Endothelial cell (in vitro differentiated cells): ENCODE measurements around the gene SEPTIN5. TPM values are rescaled to one million over a fixed set of nuclear protein-coding genes. Genes with fewer than 3 reads are reported as not detected.

Experiments used
- DNase-seq: peaks from one replicate; pipeline ENCODE4 v3.0.0; 2021; ENCODE audit warnings: low spot score
- H3K27ac Mint-ChIP-seq: one replicate; pipeline ENCODE4 v1.8.0; 2021; ENCODE audit warnings: mixed read lengths, inconsistent platforms; ENCODE audit not compliant: unreplicated experiment
- H3K27me3 Mint-ChIP-seq: one replicate; pipeline ENCODE4 v1.8.0; 2021; ENCODE audit warnings: mild to moderate bottlenecking, moderate library complexity, mixed read lengths, inconsistent platforms; ENCODE audit not compliant: unreplicated experiment
- H3K36me3 Mint-ChIP-seq: one replicate; pipeline ENCODE4 v1.8.0; 2021; ENCODE audit warnings: mild to moderate bottlenecking, low read depth, mixed read lengths, inconsistent platforms; ENCODE audit not compliant: unreplicated experiment
- H3K4me1 Mint-ChIP-seq: one replicate; pipeline ENCODE4 v1.8.0; 2021; ENCODE audit warnings: mild to moderate bottlenecking, mixed read lengths, inconsistent platforms; ENCODE audit not compliant: unreplicated experiment
- H3K4me3 Mint-ChIP-seq: one replicate; pipeline ENCODE4 v1.8.0; 2021; ENCODE audit warnings: mild to moderate bottlenecking, mixed read lengths, inconsistent platforms; ENCODE audit not compliant: unreplicated experiment
- H3K9me3 Mint-ChIP-seq: one replicate; pipeline ENCODE4 v1.8.0; 2021; ENCODE audit warnings: mixed read lengths, inconsistent platforms; ENCODE audit not compliant: unreplicated experiment
- CTCF ChIP-seq: fragments of 200-600 bp; sonication (generic); IDR thresholded peaks from one replicate; pipeline ENCODE4 v1.5.0; 2021; ENCODE audit warnings: antibody characterized with exemption; ENCODE audit not compliant: unreplicated experiment
- total RNA-seq: library from RNA; stranded (reverse); fragmentation: NEBNext Ultra II Directional; extraction: Animal tissue kit (Norgen Biotek cat#: 25700); gene quantifications from one replicate; pipeline ENCODE4 v1.2.1, GENCODE V29; 2021; ENCODE audit not compliant: unreplicated experiment

Gene SEPTIN5
- total RNA-seq, 1 donor from 2014 or later, result 2.3 TPM

GRCh38 chr22:19728836-19729235, 14.5 kb downstream of the SEPTIN5 start:
- Mint-ChIP-seq H3K27ac (no peak overlapping the region), H3K27me3 (peaks cover 31% of the 10 kb centered on the region), H3K9me3 (no peaks in the 10 kb centered on the region), H3K4me1 (peaks cover 20% of the 10 kb centered on the region), H3K4me3 (no peak overlapping the region), H3K36me3 (peaks cover 13% of the 10 kb centered on the region)
- no peak for DNase-seq
- TF ChIP-seq CTCF, result no peak

- no peak for DNase-seq
- H3K27ac Mint-ChIP-seq, result no peak overlapping the region
- H3K36me3 Mint-ChIP-seq, result peaks cover 13% of the 10 kb centered on the region
- no peaks in the 10 kb centered on the region for H3K9me3 Mint-ChIP-seq
- peaks cover 19% of the 10 kb centered on the region for H3K4me1 Mint-ChIP-seq
- H3K4me3 Mint-ChIP-seq, result no peak overlapping the region
- H3K27me3 Mint-ChIP-seq, result peaks cover 30% of the 10 kb centered on the region
- no peak for TF ChIP-seq CTCF
Measured at GRCh38 chr22:19729507-19729906, 15.2 kb downstream of the SEPTIN5 start.

GRCh38 chr22:19730198-19730597, 15.9 kb downstream of the SEPTIN5 start:
- TF ChIP-seq CTCF, result no peak
- H3K27me3 Mint-ChIP-seq, result peaks cover 23% of the 10 kb centered on the region
- peaks cover 12% of the 10 kb centered on the region for H3K4me1 Mint-ChIP-seq
- no peak for DNase-seq
- no peak overlapping the region for H3K4me3 Mint-ChIP-seq
- H3K36me3 Mint-ChIP-seq, result peaks cover 11% of the 10 kb centered on the region
- no peaks in the 10 kb centered on the region for H3K9me3 Mint-ChIP-seq
- H3K27ac Mint-ChIP-seq, result no peak overlapping the region

- DNase-seq, result peak; percentile 90
- Mint-ChIP-seq H3K27ac (no peak overlapping the region), H3K27me3 (peaks cover 22% of the 10 kb centered on the region), H3K9me3 (no peaks in the 10 kb centered on the region), H3K36me3 (peaks cover 8% of the 10 kb centered on the region), H3K4me3 (no peak overlapping the region), H3K4me1 (peaks cover 8% of the 10 kb centered on the region)
- TF ChIP-seq CTCF, result peak; percentile 93
Measured at GRCh38 chr22:19730655-19731360, 16.5 kb downstream of the SEPTIN5 start.

GRCh38 chr22:19731361-19732135, 17.2 kb downstream of the SEPTIN5 start:
- Mint-ChIP-seq H3K27me3 (peaks cover 21% of the 10 kb centered on the region), H3K4me1 (peaks cover 8% of the 10 kb centered on the region), H3K4me3 (no peak overlapping the region), H3K36me3 (peaks cover 8% of the 10 kb centered on the region), H3K27ac (no peak overlapping the region), H3K9me3 (no peaks in the 10 kb centered on the region)
- no peak for TF ChIP-seq CTCF
- DNase-seq, result no peak
